ENCODE data around the gene CALHM2. TPM values are rescaled to one million over a fixed set of nuclear protein-coding genes. Genes with fewer than 3 reads are reported as not detected.
"Not testable (repeated sequence)": the region's sequence is repeated elsewhere in the genome, so short reads cannot be mapped to it uniquely, and the experiment has no call there.

The CALHM2 gene
- total and polyA plus RNA-seq, 9 donors: 42.1 to 105 (median 55.3) TPM

DNA sequence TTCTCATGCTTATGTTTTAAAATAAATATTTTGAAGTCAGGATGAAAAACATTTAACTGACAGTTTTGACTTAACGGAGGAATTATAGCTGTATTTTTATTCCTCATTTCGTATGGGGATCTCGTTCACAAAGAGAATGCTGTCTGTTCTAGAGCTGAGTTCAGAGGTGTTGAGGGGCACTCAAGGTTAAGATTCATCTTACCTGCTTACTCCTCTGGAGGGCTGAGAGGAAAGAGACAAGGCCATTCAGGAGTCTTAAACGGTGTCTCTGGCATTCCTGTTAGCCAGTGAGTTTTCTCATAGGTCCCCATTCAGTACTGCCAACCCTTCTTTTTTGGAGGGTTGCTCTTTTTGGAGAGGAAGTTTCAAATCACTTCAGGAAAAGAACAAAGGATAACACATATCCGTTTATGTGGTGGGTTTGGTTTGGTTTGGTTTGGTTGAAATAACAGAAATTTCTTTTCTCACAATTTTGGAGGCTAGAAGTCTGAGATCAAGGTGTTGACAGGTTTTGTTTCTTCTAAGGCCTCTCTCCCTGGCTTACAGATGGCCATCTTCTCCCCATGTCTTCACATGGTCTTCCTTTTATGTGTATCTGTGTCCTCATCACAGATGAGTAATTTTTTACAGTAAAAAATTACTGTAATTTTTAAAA lies 23.1 kb downstream of the CALHM2 start:
- DNase-seq: no peak
- WGBS, 3 donors: 45 to 69% (median 57%) methylated on average over 5 of the region's 5 CpGs
- TF ChIP-seq, protein P1, sequence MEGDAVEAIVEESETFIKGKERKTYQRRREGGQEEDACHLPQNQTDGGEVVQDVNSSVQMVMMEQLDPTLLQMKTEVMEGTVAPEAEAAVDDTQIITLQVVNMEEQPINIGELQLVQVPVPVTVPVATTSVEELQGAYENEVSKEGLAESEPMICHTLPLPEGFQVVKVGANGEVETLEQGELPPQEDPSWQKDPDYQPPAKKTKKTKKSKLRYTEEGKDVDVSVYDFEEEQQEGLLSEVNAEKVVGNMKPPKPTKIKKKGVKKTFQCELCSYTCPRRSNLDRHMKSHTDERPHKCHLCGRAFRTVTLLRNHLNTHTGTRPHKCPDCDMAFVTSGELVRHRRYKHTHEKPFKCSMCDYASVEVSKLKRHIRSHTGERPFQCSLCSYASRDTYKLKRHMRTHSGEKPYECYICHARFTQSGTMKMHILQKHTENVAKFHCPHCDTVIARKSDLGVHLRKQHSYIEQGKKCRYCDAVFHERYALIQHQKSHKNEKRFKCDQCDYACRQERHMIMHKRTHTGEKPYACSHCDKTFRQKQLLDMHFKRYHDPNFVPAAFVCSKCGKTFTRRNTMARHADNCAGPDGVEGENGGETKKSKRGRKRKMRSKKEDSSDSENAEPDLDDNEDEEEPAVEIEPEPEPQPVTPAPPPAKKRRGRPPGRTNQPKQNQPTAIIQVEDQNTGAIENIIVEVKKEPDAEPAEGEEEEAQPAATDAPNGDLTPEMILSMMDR (IDR thresholded peaks at IDR 0.05): no peak
- no peak for TF ChIP-seq EP300 (IDR thresholded peaks at IDR 0.05)
- TF ChIP-seq POLR2A (IDR thresholded peaks at IDR 0.05): no peak
- Histone ChIP-seq H3K27ac (no peak overlapping the region), H3K9me3 (no peaks in the 10 kb centered on the region), H3K4me3 (no peak overlapping the region), H3K27me3 (no peaks in the 10 kb centered on the region), H3K36me3 (no peaks in the 10 kb centered on the region), H3K4me1 (ENCODE audit: insufficient read depth) (peaks cover 15% of the 10 kb centered on the region)
- intact Hi-C loops (cut with DNase I): no loop called here

DNA sequence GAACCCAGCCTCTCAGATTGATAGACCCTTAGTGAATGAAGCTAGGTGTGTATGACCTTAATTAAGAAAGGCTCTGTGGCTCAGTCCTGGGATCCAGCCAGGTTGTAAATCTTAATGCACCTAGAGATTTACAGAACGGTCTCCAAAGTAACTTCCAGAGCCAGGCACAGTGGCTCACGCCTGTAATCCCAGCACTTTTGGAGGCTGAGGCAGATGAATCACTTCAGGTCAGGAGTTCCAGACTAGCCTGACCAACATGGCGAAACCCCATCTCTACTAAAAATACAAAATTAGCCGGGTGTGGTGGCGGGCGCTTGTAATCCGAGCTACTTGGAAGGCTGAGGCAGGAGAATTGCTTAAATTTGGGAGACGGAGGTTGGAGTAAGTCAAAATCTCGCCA lies 24.3 kb downstream of the CALHM2 start:
- Histone ChIP-seq H3K27me3 (no peaks in the 10 kb centered on the region), H3K9me3 (no peaks in the 10 kb centered on the region), H3K36me3 (no peaks in the 10 kb centered on the region), H3K4me3 (no peak overlapping the region), H3K4me1 (ENCODE audit: insufficient read depth) (peaks cover 8% of the 10 kb centered on the region), H3K27ac (no peak overlapping the region)
- intact Hi-C loops (cut with DNase I): no loop called here
- no peak for DNase-seq
- TF ChIP-seq POLR2A (IDR thresholded peaks at IDR 0.05) (no peak), EP300 (IDR thresholded peaks at IDR 0.05) (no peak)
- TF ChIP-seq, protein P1 (IDR thresholded peaks at IDR 0.05): no peak
- WGBS, 3 donors: 89 to 94% (median 93%) methylated on average over 9 of the region's 9 CpGs

- 87 to 93% (median 88%) methylated on average over 5 of the region's 5 CpGs for WGBS, 3 donors
- H3K27me3 ChIP-seq: no peaks in the 10 kb centered on the region
These were observed 28.4 kb downstream of the CALHM2 start for GRCh38 chr10:103423748-103424147.

DNA sequence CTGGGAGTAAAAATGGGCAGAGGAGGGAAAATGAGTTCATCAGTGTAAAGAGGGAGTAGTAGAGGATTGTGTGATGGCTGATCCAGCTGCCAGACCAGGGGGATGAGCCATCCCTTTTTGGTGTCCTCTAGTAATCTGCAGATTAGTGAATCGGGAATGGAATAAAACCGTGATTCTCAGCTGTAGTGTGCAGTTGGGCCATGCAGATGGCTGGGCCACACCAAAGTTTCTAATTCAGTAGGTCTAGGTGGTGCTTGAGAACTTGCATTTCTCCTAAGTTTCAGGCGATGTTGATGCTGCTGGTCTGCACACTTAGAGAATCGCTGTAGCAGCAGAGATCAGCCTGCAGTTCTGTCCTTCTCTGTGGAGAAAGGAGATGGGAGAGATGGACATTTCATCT lies 33.1 kb downstream of the CALHM2 start:
- Histone ChIP-seq H3K27me3 (no peaks in the 10 kb centered on the region), H3K4me1 (ENCODE audit: insufficient read depth) (no peaks in the 10 kb centered on the region), H3K4me3 (no peak overlapping the region), H3K27ac (no peak overlapping the region), H3K36me3 (no peaks in the 10 kb centered on the region), H3K9me3 (no peaks in the 10 kb centered on the region)
- 82 to 90% (median 88%) methylated on average over 4 of the region's 4 CpGs for WGBS, 3 donors
- TF ChIP-seq POLR2A (IDR thresholded peaks at IDR 0.05): no peak
- DNase-seq: no peak
- intact Hi-C loops (cut with DNase I): loop anchor here in 3 of 4 donors (1.0 to 10.0 kb wide), 6 partner anchors 28 to 266 kb away; partner anchors contain the start of gene CALHM3 (in 1 of the 3)

More at GRCh38 chr10:103423748-103424147, 28.4 kb downstream of the CALHM2 start:
- no peaks in the 10 kb centered on the region for H3K9me3 ChIP-seq
- no peak overlapping the region for H3K4me3 ChIP-seq
- no peaks in the 10 kb centered on the region for H3K4me1 ChIP-seq (ENCODE audit: insufficient read depth)
- intact Hi-C loops (cut with DNase I): no loop called here
- no peak overlapping the region for H3K27ac ChIP-seq
- no peaks in the 10 kb centered on the region for H3K36me3 ChIP-seq
- TF ChIP-seq POLR2A (IDR thresholded peaks at IDR 0.05): no peak
- TF ChIP-seq, protein P1 (IDR thresholded peaks at IDR 0.05): no peak
- TF ChIP-seq EP300 (IDR thresholded peaks at IDR 0.05): no peak
- no peak for DNase-seq

- Histone ChIP-seq H3K27ac (no peak overlapping the region), H3K27me3 (no peaks in the 10 kb centered on the region), H3K9me3 (no peaks in the 10 kb centered on the region), H3K4me1 (ENCODE audit: insufficient read depth) (no peaks in the 10 kb centered on the region), H3K36me3 (no peaks in the 10 kb centered on the region), H3K4me3 (no peak overlapping the region)
- intact Hi-C loops (cut with DNase I): loop anchor here in 3 of 4 donors (2.0 to 10.0 kb wide), 3 partner anchors 67 to 267 kb away; no protein-coding TSS in a partner anchor
- 73 to 83% (median 78%) methylated on average over 5 of the region's 5 CpGs for WGBS, 3 donors
- DNase-seq: no peak
- TF ChIP-seq, protein P1 (IDR thresholded peaks at IDR 0.05): no peak
- TF ChIP-seq EP300 (IDR thresholded peaks at IDR 0.05) (no peak), POLR2A (IDR thresholded peaks at IDR 0.05) (no peak)
These were observed 34.6 kb downstream of the CALHM2 start for GRCh38 chr10:103417601-103418000.

DNA sequence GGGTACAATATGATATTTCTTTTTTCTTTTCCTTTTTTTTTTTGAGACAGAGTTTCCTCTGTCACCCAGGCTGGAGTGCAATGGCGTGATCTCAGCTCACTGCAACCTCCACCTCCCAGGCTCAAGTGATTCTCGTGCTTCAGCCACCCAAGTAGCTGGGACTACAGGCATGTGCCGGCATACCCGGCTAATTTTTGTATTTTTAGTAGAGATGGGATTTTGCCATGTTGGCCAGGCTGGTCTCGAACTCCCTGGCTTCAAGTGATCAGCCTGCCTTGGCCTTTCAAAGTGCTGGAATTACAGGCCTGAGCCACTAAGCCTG lies 35.1 kb downstream of the CALHM2 start:
- H3K36me3 ChIP-seq; H3K9me3 ChIP-seq; DNase-seq; H3K4me3 ChIP-seq; H3K27me3 ChIP-seq; H3K4me1 ChIP-seq (ENCODE audit: insufficient read depth); H3K27ac ChIP-seq: not testable (repeated sequence)
- 78 to 81% (median 79%) methylated on average over 5 of the region's 5 CpGs for WGBS, 3 donors
- intact Hi-C loops (cut with DNase I): loop anchor here in 3 of 4 donors (2.0 to 10.0 kb wide), 3 partner anchors 68 to 268 kb away; no protein-coding TSS in a partner anchor
